ENCODE data around the gene ITLN1.
"Not testable (repeated sequence)": the region's sequence is repeated elsewhere in the genome, so short reads cannot be mapped to it uniquely, and the experiment has no call there.

- TF ChIP-seq EZH2 (IDR thresholded peaks at IDR 0.05; ENCODE audit: borderline replicate concordance, low read depth, low read length, severe bottlenecking); CTCF (IDR thresholded peaks at IDR 0.05; ENCODE audit: extremely low read depth in 1 of 2, insufficient read depth in 1 of 2, low read depth in 1 of 2, low read length in 2 of 2); POLR2A (IDR thresholded peaks at IDR 0.05; ENCODE audit: low read depth, low read length): not testable (repeated sequence)
These were observed 17.3 kb downstream of the ITLN1 start for GRCh38 chr1:160867651-160868050.
